DOHH2 (cell line): Measurements from ENCODE around the gene CEBPA.

Experiments used
- EZH2phosphoT487 ChIP-seq: fragments of 200-600 bp; sonication (generic); IDR thresholded peaks from 2 replicates; pipeline ENCODE4 v1.6.1; 2017; ENCODE audit warnings: borderline replicate concordance, mild to moderate bottlenecking, antibody characterized with exemption, low read length, moderate library complexity, mixed read lengths
- TF ChIP-seq, protein P1 (sequence below): fragments of 200-600 bp; sonication (generic); IDR thresholded peaks from one replicate; pipeline ENCODE4 v1.5.1; 2014; ENCODE audit warnings: antibody characterized with exemption, mild to moderate bottlenecking, low read depth, low read length; ENCODE audit not compliant: poor library complexity, severe bottlenecking

DNA sequence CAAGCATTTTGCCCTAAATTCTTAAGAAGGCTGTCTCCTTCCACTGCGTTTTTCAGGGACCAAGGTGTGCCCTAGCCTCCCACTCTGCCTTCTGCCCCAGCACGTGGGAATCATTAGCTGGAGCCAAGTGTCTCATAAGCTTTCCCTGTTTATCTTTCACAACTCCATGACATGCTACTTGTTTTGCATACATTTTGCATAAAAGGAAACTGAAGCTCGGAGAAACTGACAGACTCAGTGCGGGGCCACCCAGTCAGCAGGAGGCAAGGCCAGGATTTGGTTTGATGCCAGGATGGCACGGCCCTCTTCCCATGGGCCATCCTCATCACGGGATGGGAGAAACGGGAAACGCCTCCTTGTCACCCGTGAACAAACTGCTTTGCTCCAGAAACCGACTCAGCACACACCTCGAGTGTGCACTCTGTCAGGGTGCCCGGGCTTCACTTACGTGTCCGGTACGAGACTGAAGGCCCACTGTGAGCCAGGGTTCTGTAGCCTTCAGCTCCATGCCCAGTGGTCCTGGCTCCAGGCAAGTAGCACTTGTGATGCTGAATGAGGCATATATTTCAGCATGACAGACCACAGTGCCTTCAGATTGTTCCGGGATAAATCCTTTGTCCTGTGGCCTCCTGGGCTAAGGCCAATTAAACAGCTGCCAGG, 9.6 kb downstream of the CEBPA start:
- TF ChIP-seq, protein P1, sequence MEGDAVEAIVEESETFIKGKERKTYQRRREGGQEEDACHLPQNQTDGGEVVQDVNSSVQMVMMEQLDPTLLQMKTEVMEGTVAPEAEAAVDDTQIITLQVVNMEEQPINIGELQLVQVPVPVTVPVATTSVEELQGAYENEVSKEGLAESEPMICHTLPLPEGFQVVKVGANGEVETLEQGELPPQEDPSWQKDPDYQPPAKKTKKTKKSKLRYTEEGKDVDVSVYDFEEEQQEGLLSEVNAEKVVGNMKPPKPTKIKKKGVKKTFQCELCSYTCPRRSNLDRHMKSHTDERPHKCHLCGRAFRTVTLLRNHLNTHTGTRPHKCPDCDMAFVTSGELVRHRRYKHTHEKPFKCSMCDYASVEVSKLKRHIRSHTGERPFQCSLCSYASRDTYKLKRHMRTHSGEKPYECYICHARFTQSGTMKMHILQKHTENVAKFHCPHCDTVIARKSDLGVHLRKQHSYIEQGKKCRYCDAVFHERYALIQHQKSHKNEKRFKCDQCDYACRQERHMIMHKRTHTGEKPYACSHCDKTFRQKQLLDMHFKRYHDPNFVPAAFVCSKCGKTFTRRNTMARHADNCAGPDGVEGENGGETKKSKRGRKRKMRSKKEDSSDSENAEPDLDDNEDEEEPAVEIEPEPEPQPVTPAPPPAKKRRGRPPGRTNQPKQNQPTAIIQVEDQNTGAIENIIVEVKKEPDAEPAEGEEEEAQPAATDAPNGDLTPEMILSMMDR = no peak
- TF ChIP-seq EZH2phosphoT487 = no peak
